Neural crest cell (in vitro differentiated cells): Measurements from ENCODE around the gene FKBP4. TPM values are rescaled to one million over a fixed set of nuclear protein-coding genes. Genes with fewer than 3 reads are reported as not detected.

ENCODE experiments used
- DNase-seq: peaks from one replicate; pipeline ENCODE4 v3.0.0; 2021; ENCODE audit warnings: low read depth, mixed read lengths, low spot score
- H3K27ac Mint-ChIP-seq: one replicate; pipeline ENCODE4 v1.8.0; 2021; ENCODE audit warnings: mild to moderate bottlenecking, mixed read lengths; ENCODE audit not compliant: unreplicated experiment
- H3K27me3 Mint-ChIP-seq: 2 replicates; pipeline ENCODE4 v1.8.0; 2021; ENCODE audit warnings: low read depth, mild to moderate bottlenecking, mixed read lengths
- H3K36me3 Mint-ChIP-seq: 2 replicates; pipeline ENCODE4 v1.8.0; 2021; ENCODE audit warnings: low read depth, mild to moderate bottlenecking, mixed read lengths
- H3K4me1 Mint-ChIP-seq: 2 replicates; pipeline ENCODE4 v1.8.0; 2021; ENCODE audit warnings: mixed read lengths
- H3K4me3 Mint-ChIP-seq: one replicate; pipeline ENCODE4 v1.8.0; 2021; ENCODE audit warnings: mild to moderate bottlenecking, mixed read lengths
- H3K9me3 Mint-ChIP-seq: 2 replicates; pipeline ENCODE4 v1.8.0; 2021; ENCODE audit warnings: mixed read lengths
- total RNA-seq: library from RNA; stranded (reverse); gene quantifications from 2 replicates; pipeline ENCODE4 v1.2.1, GENCODE V29; 2021
- TF ChIP-seq, protein P1 (sequence below): fragments of 200-600 bp; sonication (generic); conservative IDR thresholded peaks from 2 replicates; pipeline ENCODE4 v1.5.0; 2021; ENCODE audit warnings: antibody characterized with exemption, mild to moderate bottlenecking

The FKBP4 gene
- total RNA-seq, 1 donor from 2014 or later = 102 TPM

- Mint-ChIP-seq H3K9me3 (no peaks in the 10 kb centered on the region), H3K4me3 (peak overlapping the region; percentile 77), H3K4me1 (peaks cover 23% of the 10 kb centered on the region), H3K27me3 (peaks cover 25% of the 10 kb centered on the region), H3K27ac (no peak overlapping the region), H3K36me3 (peaks cover 6% of the 10 kb centered on the region)
- TF ChIP-seq, protein P1, sequence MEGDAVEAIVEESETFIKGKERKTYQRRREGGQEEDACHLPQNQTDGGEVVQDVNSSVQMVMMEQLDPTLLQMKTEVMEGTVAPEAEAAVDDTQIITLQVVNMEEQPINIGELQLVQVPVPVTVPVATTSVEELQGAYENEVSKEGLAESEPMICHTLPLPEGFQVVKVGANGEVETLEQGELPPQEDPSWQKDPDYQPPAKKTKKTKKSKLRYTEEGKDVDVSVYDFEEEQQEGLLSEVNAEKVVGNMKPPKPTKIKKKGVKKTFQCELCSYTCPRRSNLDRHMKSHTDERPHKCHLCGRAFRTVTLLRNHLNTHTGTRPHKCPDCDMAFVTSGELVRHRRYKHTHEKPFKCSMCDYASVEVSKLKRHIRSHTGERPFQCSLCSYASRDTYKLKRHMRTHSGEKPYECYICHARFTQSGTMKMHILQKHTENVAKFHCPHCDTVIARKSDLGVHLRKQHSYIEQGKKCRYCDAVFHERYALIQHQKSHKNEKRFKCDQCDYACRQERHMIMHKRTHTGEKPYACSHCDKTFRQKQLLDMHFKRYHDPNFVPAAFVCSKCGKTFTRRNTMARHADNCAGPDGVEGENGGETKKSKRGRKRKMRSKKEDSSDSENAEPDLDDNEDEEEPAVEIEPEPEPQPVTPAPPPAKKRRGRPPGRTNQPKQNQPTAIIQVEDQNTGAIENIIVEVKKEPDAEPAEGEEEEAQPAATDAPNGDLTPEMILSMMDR = no peak
- DNase-seq = no peak
These were observed 1.2 kb upstream of the FKBP4 start for GRCh38 chr12:2793561-2793960.

DNA sequence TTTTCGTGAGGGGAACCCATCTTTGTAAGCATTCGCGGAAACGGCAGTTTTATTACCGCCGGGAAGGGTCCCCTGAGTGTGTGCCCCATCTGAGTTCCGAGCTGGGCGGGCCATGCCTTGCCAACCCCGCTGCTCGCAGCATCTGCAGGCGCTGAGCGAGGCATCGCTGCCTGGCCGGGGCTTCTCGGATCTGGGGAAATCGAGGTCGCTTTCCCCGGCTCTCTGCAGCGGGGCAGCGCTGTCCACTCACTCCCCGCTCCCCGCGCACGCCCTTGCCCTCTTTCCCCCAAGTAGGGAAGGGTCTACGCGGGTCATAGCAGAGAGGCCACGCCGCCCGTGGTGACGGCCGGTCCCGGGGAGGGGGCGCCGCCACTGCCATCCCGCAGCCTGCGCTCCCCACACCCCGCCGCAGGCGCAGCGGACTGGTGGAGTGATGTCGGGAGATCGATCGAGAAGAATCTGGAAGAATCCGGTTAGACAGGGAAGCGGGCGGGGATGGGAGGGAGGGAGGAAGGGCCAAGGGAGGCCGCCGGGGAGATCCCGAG lies 507 bp upstream of the FKBP4 start:
- Mint-ChIP-seq H3K27ac (no peak overlapping the region), H3K9me3 (no peaks in the 10 kb centered on the region), H3K27me3 (peaks cover 22% of the 10 kb centered on the region), H3K4me3 (peak overlapping the region; percentile 84), H3K4me1 (peaks cover 23% of the 10 kb centered on the region), H3K36me3 (peaks cover 10% of the 10 kb centered on the region)
- TF ChIP-seq, protein P1 = no peak
- no peak for DNase-seq

DNA sequence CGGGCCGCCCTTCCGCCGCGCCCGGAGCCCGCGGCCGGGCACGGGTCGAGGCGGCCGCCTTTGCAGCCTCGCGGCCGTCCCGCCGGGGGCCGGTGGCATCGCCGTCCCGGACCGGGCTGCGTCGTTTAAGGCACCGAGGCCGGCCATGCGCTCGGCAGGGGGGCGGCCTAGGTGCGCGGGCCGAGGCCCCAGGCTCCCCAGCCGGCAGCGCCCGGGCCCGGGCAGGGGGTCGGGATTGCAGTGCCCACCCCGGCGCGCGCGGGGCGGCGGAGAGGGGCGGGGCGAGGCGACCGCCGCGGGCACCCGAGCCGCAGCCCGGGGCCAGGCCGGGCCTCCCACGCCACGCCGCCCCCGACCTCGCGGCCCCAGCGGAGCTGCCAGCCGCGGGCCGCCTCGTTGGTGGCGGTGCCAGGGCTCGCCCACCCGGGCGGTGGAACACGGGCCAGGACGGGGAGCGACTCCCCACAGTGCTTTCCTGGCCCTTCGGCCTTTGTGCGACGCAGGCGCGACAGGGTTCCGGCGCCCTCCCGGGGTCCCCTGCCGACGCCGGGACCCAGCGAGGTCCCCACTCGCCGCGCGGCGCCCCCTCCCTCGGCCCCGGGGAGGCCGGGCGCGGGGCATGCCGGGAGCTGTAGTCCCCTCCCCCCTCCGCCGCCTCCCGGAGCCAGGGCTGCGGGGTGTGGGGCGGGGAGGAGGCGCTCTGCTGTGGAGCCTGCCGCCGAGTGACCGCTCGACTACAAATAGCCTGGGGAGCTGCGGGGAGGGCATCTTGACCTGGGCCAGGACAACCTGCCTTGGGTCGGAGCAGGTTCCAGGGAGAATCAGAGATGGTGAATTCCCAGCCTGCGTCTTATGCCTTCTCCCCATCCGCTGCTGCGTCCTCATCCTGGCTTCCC lies 769 bp downstream of the FKBP4 start:
- DNase-seq = peak; percentile 55
- Mint-ChIP-seq H3K4me1 (peaks cover 23% of the 10 kb centered on the region), H3K9me3 (no peaks in the 10 kb centered on the region), H3K4me3 (peak overlapping the region; percentile 93), H3K27ac (no peak overlapping the region), H3K27me3 (peaks cover 22% of the 10 kb centered on the region), H3K36me3 (peaks cover 13% of the 10 kb centered on the region)
- TF ChIP-seq, protein P1 = no peak

- Mint-ChIP-seq H3K9me3 (no peaks in the 10 kb centered on the region), H3K4me1 (peaks cover 23% of the 10 kb centered on the region), H3K27me3 (peaks cover 22% of the 10 kb centered on the region), H3K27ac (no peak overlapping the region), H3K36me3 (peaks cover 16% of the 10 kb centered on the region), H3K4me3 (peak overlapping the region; percentile 93)
- TF ChIP-seq, protein P1 = no peak
- no peak for DNase-seq
These were observed 1.5 kb downstream of the FKBP4 start for GRCh38 chr12:2796187-2796666.

GRCh38 chr12:2797721-2798418 lies 3.1 kb downstream of the FKBP4 start:
- peaks cover 21% of the 10 kb centered on the region for H3K36me3 Mint-ChIP-seq
- peaks cover 15% of the 10 kb centered on the region for H3K4me1 Mint-ChIP-seq
- DNase-seq = no peak
- H3K9me3 Mint-ChIP-seq = no peaks in the 10 kb centered on the region
- H3K27me3 Mint-ChIP-seq = peaks cover 15% of the 10 kb centered on the region
- no peak overlapping the region for H3K27ac Mint-ChIP-seq
- TF ChIP-seq, protein P1 = peak; percentile 25
- peak overlapping the region; percentile 93 for H3K4me3 Mint-ChIP-seq
